HG03469 (cell line): ENCODE data around the gene HMCN1.

Experiments
- ATAC-seq: cut with Tn5 transposase; IDR thresholded peaks from one replicate; pipeline ENCODE4 v1.9.1; 2021; ENCODE audit warnings: mild to moderate bottlenecking, moderate library complexity, moderate number of reproducible peaks; ENCODE audit not compliant: unreplicated experiment

HMCN1 gene

DNA sequence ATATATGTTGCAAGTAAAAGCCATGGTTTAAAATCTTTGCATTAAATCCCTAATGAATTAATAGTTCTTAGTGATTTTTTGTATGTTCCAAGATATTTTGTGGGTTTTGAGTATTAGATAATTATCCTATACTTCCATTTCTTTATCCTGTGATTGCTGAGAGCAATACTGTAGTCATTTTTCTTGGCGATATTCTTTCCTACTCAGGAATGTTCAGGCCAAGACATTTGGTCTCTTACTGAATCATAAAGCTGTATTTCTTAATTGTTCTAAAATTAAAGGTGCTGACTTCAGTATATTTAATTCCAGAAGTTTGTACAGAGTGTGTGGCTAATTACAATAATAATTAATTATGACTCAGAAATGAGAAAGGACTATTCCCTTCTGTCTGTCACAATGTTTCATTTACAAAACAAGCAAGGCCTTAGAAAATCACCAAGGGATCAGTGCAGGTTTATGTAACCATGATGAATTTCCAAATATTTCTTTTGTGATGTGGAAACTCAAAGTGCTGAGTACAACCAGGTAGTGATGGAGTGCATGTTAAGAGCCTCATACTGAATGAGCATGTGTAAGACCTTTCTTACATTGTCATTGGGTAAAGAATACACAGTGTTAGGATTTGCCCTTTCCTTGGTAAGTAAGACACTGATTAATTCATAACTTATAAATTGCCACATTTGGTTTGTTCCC lies 161.2 kb downstream of the HMCN1 start:
- no peak for ATAC-seq

DNA sequence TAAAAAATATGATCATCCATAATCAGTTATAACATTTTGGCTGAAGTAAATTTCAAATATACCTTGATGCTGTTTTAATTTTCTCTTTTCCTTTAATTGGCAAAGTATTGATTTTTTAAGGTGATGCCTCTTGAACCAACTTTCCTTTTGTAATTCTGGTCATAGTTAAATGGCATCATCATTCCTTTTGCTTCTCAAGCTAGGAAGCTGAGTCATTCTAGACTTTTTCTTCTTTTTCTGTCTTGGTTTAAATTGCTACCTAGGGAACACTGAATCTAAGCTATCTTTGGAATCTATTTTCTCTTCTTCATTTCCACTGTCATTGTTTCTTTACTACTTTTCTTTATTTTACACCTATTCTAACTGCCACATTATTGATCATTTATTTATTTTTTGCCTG lies 162.7 kb downstream of the HMCN1 start:
- no peak for ATAC-seq

DNA sequence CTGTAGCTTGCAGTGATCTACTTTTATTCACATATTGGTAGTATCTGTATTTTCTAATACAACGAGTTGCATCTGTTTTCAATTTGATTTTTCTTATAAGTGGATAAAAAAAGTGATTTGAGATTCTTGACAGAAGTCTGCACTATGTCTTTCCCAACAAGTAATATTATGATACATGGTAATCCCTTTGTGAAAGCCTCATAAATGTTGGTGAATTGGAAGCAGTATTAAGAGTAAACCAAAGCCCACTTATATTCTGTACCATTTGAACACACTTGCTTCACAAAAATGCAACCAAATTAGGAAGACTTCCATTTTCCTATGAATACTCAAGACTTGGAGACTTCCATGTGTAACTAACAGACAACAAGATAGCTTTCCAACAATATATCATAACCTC lies 172.0 kb downstream of the HMCN1 start:
- no peak for ATAC-seq

DNA sequence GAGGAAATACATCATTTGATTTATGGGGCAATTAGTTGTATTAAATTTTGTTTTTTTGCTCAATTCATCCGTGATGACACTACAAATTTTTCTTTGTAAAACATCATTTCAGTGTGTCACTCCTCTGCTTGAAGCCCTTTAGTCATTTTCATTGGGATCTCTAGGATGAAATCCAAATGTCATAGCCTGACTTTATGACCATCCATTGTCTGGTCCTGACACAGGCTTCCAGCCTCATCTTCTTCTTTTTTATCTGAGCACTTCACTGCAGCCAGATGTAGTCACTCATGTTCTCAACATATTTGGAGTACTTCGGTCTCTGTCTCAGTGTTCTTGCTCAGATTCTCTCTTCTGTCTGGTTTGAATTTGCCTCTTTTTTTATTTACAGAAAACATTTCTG lies 173.1 kb downstream of the HMCN1 start:
- no peak for ATAC-seq

DNA sequence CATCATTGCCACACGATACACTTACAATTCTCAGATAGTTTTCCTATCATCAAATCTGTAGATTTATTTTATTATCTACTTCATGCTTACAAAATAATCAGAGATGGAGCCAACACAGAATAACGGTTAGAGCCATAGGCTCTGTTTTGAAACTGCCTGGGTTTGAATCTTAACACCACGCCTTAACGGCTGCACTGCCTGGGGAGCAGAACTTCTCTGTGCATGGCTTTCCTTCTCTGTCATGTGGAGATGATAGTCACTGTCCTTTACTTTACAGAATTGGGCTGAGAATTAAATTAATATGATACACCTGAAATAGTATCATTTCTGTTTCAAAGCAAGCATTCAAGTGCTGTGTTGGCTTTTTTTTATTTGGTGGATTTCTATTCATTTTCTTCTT lies 177.8 kb downstream of the HMCN1 start:
- ATAC-seq = no peak

DNA sequence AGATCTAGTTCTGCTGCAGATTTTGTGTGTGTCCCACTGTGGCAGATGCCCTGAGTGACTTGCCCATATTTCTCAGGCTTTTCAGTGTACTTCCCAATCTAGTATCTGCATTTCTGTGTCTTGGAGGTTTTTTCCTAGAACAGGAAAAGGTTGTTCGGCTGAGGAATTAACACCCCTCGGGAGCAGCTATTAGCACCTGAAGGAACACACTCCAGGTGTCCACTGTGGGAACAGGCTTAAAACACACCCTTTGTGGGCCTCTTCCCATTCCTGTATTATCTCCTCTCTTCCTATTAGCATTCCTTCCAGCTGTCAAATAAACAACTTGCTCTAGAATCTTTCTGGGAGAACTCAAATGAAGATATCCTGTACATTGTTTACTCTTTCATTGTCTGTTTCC lies 178.3 kb downstream of the HMCN1 start:
- no peak for ATAC-seq

DNA sequence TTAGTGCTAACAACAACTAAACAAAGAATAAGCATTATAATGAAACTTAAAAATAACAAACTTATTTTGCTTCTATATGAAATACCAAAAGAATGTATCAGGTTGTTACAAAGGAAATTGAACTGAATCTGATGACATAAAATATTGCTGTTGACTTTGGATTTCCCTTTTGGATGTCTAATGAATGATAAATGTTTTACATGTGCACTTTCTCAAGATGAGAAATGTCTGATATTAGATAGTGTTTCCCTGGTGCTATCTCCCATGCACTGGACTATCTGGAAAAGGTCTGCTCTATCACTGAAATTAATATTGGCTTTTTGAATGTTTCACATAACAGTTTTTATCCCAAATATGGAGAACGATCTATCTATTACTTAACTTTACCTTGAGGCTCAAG lies 179.9 kb downstream of the HMCN1 start:
- ATAC-seq = no peak

DNA sequence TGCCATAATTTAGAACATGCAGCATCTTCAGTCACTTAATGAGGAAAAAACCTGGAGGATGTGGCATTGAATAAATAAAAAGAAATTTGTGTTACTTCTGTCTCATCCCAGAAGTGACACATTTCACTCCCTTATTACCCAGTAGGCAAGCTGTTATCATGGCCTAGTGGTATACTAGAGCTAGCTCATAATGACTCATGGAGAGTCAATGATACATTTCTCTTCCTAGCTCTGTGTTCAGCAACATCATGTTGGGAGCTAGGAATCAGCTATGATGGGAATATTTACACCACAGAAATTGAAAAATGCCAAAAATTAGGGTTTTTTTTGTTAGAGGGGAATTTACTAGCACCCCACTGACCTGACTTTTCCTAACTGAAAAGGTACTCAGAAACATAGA lies 182.7 kb downstream of the HMCN1 start:
- ATAC-seq = no peak

DNA sequence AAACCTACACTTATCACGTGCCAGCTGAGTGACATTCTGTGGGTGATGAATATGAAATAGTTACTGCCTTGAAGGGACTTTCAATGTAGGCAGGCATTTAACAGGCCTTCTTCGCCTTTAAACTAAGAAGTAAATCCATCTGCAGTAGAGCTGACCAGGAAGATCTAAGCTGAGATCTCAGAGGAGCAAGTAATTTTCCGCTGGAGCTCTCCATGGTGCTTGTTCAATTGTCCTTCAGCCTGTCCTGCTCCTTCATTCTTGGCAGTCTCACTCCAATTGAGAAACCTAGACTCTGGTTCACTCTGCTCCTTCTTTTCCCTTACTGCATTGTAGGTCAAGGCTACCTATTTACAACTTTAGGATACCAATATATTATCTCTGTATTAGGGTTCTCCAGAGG lies 183.5 kb downstream of the HMCN1 start:
- no peak for ATAC-seq

DNA sequence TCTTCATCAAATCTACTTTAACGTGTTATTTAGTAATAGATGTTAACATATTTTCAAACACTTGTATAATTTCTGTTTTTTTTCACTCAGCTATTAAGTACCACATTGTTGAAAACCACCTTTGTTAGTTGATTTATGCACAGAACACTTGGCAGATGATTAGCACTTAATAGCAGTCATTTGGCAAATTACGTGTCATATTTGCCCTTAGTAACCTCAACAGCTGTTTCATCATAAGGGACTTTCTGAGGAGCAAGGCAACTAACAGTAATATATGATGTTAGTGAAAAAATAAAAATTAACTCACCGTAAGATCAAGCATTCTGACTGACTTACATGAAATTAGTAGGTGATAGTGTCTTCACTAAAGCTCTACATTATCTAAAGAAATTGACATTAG lies 186.4 kb downstream of the HMCN1 start:
- no peak for ATAC-seq

DNA sequence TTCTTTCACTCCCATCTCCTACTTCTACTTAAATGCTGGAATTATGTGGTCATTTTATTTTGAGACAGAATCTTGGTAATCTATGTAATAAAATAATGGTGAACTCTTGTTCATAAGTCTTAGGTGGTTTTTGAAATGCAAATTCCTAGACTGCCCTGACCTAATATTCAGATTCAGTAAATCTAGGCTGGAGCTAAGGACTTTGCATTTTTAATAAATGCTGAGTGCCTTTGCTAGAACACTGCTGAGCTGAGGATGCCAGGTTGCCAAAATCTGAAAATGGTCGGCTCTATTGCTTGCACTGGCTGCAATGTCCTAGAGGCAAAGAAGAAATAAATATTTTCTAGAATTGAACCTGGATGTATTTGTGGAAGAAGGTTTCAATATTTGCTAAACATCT lies 187.4 kb downstream of the HMCN1 start:
- ATAC-seq = no peak

DNA sequence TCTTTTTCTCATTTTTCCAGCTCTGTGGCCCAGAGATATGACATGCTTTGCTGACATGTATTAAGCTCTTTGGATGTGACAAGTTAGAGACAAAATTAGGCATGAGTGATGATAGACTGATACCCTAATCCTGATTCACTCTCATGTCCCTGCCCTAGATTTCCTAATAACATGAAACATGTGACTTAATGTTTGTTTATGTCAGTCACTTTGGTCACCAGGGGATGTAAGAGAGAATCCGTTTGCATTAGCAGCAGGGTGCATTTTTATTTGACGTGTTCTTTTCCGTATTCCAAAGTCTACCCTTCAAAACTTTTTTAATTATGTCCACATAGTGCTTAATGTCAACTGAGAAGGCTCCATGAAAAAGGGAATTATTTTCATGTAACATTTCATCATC lies 192.4 kb downstream of the HMCN1 start:
- no peak for ATAC-seq

DNA sequence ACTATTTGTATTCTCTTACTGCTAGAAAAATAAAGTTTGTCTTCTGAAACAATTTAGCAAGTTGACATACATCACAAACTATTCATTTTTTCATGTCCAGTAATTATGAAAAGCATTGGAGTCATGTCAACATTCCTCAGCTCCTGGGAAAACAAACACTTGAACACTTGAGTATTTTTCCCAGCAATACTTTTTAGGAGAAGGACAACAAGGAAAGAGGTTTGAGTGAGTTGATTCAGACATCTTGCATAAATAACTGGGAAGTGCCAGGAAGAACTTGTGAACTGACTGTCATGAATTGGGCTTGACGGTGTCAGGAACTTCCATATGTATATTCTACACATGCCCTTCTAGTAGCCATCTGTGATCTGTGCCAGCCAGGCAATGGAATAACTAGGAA lies 195.6 kb downstream of the HMCN1 start:
- no peak for ATAC-seq

DNA sequence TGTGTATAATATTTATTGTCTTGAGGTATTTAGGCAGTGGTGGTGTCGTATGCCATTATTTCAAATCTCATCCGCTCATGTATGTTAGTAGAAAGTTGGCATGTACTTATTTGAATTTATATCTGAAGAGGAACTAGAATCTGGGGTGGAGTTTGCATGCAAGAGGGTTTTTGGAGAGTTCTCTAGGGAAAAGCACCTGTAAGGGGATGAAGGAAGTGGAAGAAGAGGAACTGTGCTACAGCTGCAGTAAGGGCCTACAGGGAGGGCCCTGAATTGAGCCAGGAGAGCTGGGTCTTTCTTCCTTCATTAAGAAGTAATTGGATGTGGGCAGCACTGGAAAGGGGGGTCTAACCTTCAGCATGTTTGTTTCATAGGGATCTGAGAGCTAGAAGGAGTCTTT lies 197.2 kb downstream of the HMCN1 start:
- no peak for ATAC-seq

DNA sequence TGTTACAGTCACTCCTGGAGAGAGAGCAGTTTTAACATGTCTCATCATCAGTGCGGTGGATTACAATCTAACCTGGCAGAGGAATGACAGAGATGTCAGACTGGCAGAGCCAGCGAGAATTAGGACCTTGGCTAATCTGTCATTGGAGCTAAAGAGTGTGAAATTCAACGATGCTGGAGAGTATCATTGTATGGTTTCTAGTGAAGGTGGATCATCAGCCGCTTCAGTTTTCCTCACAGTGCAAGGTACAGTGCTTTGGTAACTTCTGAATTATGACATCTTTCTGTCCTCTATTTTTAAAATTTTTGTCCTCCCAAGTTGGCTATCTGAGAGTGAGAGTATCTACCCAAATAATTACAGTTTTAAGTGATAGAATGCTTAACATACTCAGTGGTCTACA lies 199.4 kb downstream of the HMCN1 start:
- no peak for ATAC-seq

DNA sequence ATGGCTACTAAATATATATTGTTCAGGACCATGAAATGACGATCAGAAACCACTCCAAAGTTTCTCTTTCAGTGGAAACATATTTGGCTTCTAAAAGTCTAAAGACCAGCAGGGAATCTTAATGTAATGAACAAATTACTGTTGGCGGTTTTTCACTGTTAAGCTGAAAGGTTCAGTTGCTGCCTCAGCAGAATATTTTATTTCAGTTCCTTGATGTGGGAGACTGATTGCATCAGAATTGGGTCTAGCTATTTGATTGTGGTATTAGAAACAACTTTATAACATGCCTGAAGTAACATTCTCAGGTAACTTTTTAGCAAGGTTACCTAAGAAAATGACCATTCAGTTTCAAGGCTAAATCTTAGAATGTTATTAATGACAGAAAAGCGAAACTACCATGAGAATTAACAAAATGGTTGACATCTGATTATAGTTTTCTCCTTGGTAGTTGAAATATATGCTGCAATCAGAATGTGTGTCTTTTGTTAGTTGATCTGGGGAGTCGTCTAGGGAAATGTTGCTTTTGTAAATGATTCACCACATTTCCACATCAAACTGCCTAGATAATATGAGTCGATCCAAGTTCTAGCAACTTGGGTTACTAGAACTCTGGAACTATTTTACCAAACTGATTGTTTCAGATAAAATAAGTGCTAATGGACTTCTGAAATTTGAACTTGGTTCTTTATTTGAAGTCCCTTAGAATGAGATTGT lies 200.4 kb downstream of the HMCN1 start:
- no peak for ATAC-seq

DNA sequence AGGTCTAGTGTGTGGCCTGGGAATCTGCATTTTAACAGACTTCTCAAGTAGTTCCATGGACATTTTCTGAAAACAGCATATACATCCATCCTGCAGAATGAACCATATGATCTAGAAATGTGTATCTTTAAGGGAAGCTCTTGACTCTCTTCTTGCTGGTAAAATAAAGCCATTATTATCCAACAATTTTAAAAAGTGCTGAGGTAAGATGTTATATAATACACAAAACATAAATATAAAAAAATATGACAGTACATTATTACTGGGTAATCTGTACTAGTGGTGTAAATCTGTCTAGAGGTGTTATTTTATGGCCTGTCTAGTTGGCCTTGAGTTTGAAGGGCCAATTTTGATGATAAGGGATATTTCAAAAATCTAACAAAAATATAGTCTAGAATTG lies 201.2 kb downstream of the HMCN1 start:
- ATAC-seq = no peak

DNA sequence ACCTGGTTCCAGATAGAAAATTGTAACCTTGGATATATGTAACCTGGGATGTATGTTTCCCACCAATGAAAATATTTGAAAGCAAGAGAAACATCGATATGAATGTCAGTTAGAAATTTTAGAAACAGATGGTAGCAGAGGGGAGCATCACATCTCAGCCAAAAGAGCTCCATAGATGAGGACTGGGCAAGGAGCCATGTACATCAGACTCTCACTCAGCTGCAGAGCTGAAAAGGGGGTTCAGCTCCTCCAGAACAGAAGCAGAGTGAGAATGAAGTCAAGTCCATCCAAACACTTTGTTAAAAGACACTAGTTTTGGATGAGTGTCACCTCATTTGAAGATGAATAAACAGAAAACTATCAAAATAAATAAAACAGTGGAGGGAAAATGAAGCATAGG lies 202.4 kb downstream of the HMCN1 start:
- ATAC-seq = no peak

DNA sequence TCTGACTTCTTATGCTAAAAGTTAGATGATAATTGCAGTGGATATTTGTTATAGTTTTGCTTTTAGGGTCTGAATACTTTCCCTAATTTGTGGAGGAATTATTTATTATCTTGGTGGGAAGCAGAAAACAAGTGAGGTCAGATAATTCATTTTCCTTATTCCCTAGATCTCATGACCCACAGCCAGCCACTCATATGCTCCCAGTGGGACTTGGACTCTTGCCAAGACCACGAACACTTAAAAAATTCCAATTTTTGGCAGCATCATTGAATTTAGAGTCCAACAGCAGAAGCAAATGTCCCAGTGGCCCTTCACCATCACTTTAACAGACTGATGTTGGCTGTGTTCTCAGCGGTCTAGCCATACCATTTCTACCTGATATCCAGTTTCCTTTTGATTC lies 204.2 kb downstream of the HMCN1 start:
- no peak for ATAC-seq

DNA sequence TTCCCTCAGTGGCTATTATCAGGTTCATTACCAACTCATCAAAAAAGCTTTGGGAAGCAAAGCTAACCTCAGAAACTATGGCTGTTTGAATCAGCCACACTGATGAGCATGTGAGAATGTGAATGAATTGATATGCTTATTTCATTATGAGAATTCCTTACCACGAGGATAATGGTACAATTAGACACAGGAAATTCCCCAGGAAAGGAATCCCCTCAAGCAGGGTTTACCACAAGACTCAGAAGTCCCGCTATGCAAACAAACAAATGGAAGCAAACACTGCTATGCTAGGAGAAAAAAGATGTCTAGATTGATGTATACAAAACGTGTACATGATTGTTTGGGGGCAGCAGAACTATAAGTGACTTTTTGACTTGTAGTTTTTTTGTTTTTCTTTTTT lies 205.0 kb downstream of the HMCN1 start:
- ATAC-seq = no peak

DNA sequence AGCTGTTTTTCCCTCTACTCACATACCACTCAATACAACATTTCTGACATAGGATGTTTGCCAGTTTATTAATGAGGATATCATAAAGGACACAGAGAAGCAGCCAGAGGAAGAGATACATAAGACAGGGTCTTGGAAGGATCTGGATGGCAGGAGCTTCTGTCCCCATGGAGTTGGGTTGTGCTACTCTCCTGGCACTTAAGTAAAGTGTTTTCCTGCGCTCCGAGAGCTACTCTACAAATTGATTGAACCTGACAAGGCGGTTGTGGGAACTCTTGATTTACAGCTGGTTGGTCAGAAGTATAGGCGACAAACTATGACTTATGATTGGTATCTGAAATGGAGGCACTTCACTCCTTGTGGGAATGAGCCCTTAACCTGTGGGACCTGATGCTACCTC lies 208.8 kb downstream of the HMCN1 start:
- no peak for ATAC-seq

DNA sequence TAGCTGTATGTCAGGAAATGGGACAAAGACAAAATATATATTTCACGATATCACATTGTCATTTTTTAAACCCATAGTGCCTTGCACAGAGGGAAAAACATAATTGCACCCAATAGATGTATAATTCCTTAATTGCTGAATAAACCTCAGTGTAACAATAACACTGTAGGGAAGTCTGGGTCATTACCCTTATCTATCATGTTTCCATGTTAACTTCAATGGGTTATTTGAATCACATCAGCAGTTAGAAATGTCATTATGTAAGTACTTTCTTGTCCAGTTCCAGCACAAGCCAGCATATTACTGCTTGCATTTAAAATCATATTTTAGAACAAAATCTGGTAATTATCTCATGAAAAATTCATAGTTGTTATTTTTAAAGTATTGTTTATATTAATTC lies 222.7 kb downstream of the HMCN1 start:
- no peak for ATAC-seq
